ENCODE results near the gene PARD3. TPM values are rescaled to one million over a fixed set of nuclear protein-coding genes. Genes with fewer than 3 reads are reported as not detected.

PARD3 gene
- total and polyA plus RNA-seq, 10 of the 15 experiments (the other 5 are each of a cell fraction or from before 2014, with no cell fraction given), result 2.6 to 43.1 (median 13.9) TPM

DNA sequence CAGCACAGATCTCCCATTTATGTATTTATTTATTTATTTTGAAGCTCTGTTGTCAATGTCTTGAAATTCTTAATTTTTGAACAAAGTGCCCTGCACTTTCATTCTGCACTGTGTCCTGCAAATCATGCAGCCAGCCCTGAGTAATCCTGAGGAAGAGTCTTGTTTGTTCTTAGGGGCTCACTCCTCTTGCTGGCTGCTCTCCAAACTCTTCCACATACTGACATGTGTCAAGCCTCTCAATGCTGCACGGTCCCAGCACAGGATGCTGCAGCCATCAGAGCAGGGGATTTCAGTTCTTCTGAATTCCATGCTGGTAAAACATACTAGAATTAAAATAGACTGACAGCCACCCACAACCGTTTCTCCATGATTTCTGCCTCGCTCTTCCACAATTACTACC, 207.2 kb downstream of the PARD3 start:
- DNase-seq (ENCODE audit: low read depth, low spot score) (no peak), ATAC-seq (no peak), FAIRE-seq (no peak)
- in situ Hi-C loops (cut with MboI), result no loop called here
- Histone ChIP-seq H3K27ac (ENCODE audit: control insufficient read depth, insufficient read depth) (no peak overlapping the region), H3K9ac (ENCODE audit: control insufficient read depth, insufficient read depth, low read length) (no peak overlapping the region), H3K79me2 (ENCODE audit: control insufficient read depth, insufficient read depth, low read length) (no peaks in the 10 kb centered on the region), H3K4me3 (no peak overlapping the region), H3K4me1 (ENCODE audit: control insufficient read depth, insufficient read depth, low read length) (no peaks in the 10 kb centered on the region), H3K36me3 (ENCODE audit: control insufficient read depth in 2 of 2, insufficient read depth in 2 of 2, low read length in 1 of 2) (no peaks in the 10 kb centered on the region), H2AFZ (ENCODE audit: control insufficient read depth, low read depth, low read length) (no peak overlapping the region), H3K9me3 (replicated peaks; ENCODE audit: control insufficient read depth, insufficient read depth, low read length) (no peaks in the 10 kb centered on the region; the same call in 2 of the 3 replicates), H4K20me1 (ENCODE audit: control insufficient read depth, insufficient read depth) (no peaks in the 10 kb centered on the region), H3K4me2 (ENCODE audit: control insufficient read depth, insufficient read depth) (no peak overlapping the region), H3K27me3 (replicated peaks in 1 of 2; ENCODE audit: control insufficient read depth in 2 of 2, insufficient read depth in 2 of 2, low read length in 1 of 2) (no peaks in the 10 kb centered on the region)
- 19% methylated on average over 3 of the region's 3 CpGs for WGBS (ENCODE audit: insufficient coverage, insufficient replicate concordance, low lambda C conversion rate, missing lambda C conversion rate)
- no TSS peak for BruUV-seq (replicated peaks)
- CTCF ChIA-PET, result interaction anchor here (0.8 to 2.3 kb wide), 6 partner anchors 9 to 83 kb away, joined by 3 to 6 read pairs (median 3); no protein-coding TSS in a partner anchor
- SMC1A ChIA-PET (ENCODE audit: uncharacterized antibody, unreplicated experiment), result interaction anchor here (0.6 to 3.4 kb wide), 9 partner anchors 8 to 85 kb away, joined by 3 to 10 read pairs (median 4); no protein-coding TSS in a partner anchor
- no peak for TF ChIP-seq EZH2 (IDR thresholded peaks at IDR 0.05; ENCODE audit: borderline replicate concordance, control insufficient read depth, low read depth, low read length)
- TF ChIP-seq, protein P1, sequence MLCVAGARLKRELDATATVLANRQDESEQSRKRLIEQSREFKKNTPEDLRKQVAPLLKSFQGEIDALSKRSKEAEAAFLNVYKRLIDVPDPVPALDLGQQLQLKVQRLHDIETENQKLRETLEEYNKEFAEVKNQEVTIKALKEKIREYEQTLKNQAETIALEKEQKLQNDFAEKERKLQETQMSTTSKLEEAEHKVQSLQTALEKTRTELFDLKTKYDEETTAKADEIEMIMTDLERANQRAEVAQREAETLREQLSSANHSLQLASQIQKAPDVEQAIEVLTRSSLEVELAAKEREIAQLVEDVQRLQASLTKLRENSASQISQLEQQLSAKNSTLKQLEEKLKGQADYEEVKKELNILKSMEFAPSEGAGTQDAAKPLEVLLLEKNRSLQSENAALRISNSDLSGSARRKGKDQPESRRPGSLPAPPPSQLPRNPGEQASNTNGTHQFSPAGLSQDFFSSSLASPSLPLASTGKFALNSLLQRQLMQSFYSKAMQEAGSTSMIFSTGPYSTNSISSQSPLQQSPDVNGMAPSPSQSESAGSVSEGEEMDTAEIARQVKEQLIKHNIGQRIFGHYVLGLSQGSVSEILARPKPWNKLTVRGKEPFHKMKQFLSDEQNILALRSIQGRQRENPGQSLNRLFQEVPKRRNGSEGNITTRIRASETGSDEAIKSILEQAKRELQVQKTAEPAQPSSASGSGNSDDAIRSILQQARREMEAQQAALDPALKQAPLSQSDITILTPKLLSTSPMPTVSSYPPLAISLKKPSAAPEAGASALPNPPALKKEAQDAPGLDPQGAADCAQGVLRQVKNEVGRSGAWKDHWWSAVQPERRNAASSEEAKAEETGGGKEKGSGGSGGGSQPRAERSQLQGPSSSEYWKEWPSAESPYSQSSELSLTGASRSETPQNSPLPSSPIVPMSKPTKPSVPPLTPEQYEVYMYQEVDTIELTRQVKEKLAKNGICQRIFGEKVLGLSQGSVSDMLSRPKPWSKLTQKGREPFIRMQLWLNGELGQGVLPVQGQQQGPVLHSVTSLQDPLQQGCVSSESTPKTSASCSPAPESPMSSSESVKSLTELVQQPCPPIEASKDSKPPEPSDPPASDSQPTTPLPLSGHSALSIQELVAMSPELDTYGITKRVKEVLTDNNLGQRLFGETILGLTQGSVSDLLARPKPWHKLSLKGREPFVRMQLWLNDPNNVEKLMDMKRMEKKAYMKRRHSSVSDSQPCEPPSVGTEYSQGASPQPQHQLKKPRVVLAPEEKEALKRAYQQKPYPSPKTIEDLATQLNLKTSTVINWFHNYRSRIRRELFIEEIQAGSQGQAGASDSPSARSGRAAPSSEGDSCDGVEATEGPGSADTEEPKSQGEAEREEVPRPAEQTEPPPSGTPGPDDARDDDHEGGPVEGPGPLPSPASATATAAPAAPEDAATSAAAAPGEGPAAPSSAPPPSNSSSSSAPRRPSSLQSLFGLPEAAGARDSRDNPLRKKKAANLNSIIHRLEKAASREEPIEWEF (IDR thresholded peaks at IDR 0.05; ENCODE audit: insufficient replicate concordance, low read depth, low read length), result no peak
- no peak for TF ChIP-seq MYB (IDR thresholded peaks at IDR 0.05; ENCODE audit: borderline replicate concordance, low read depth, low read length)
- intact Hi-C loops (cut with micrococcal nuclease; ENCODE audit: unreplicated experiment), result no loop called here
- POLR2A ChIA-PET, result interaction anchor here (0.7 to 1.5 kb wide), 2 partner anchors 10 to 123 kb away, joined by 3 to 8 read pairs; no protein-coding TSS in a partner anchor
- RAD21 ChIA-PET (ENCODE audit: unreplicated experiment), result interaction anchor here (1.5 kb wide), 1 partner anchor 27 kb away, joined by 3 read pairs; no protein-coding TSS in a partner anchor

All from GM12878 (cell line).